ENCODE measurements around the gene ITGAD.
A peak's percentile ranks its signal among the peaks of the same experiment; 100 is the strongest.
"Not testable (repeated sequence)": the region's sequence is repeated elsewhere in the genome, so short reads cannot be mapped to it uniquely, and the experiment has no call there.

ITGAD gene

GRCh38 chr16:31404353-31405064 lies 11.4 kb downstream of the ITGAD start:
- DNase-seq, result no peak

GRCh38 chr16:31407406-31407805 lies 14.3 kb downstream of the ITGAD start:
- DNase-seq, result no peak

GRCh38 chr16:31409433-31409832 lies 16.3 kb downstream of the ITGAD start:
- no peak for DNase-seq

GRCh38 chr16:31410082-31410481 lies 16.9 kb downstream of the ITGAD start:
- DNase-seq, result no peak

GRCh38 chr16:31411024-31411844 lies 18.1 kb downstream of the ITGAD start:
- DNase-seq, result no peak

GRCh38 chr16:31412750-31413149 lies 19.6 kb downstream of the ITGAD start:
- DNase-seq, result no peak

- no peak for DNase-seq
These were observed 20.2 kb downstream of the ITGAD start for GRCh38 chr16:31413381-31413780.

GRCh38 chr16:31413943-31414342 lies 20.8 kb downstream of the ITGAD start:
- DNase-seq, result no peak

GRCh38 chr16:31414706-31415105 lies 21.6 kb downstream of the ITGAD start:
- DNase-seq, result no peak

- no peak for DNase-seq
These were observed 23.2 kb downstream of the ITGAD start for GRCh38 chr16:31416371-31416770.

- not testable (repeated sequence) for DNase-seq
These were observed 23.9 kb downstream of the ITGAD start for GRCh38 chr16:31417036-31417435.

GRCh38 chr16:31417916-31418315 lies 24.8 kb downstream of the ITGAD start:
- no peak for DNase-seq

GRCh38 chr16:31420037-31420436 lies 26.9 kb downstream of the ITGAD start:
- no peak for DNase-seq

GRCh38 chr16:31421587-31421986 lies 28.5 kb downstream of the ITGAD start:
- no peak for DNase-seq

- DNase-seq, result no peak
These were observed 30.1 kb downstream of the ITGAD start for GRCh38 chr16:31423241-31423640.

- no peak for DNase-seq
These were observed 30.7 kb downstream of the ITGAD start for GRCh38 chr16:31423801-31424200.

GRCh38 chr16:31427441-31428278 lies 34.5 kb downstream of the ITGAD start:
- DNase-seq, result peak; percentile 67

GRCh38 chr16:31428279-31428597 lies 35.1 kb downstream of the ITGAD start, which contains the start of gene COX6A2:
Gene COX6A2 (minus strand): TSS chr16:31428360. CDS start chr16:31428325, 35 bp downstream.
- DNase-seq, result no peak

- no peak for DNase-seq
These were observed 35.6 kb downstream of the ITGAD start for GRCh38 chr16:31428638-31429247.

GRCh38 chr16:31429314-31429713 lies 36.2 kb downstream of the ITGAD start:
- no peak for DNase-seq

- DNase-seq, result no peak
These were observed 36.7 kb downstream of the ITGAD start for GRCh38 chr16:31429796-31430195.

- no peak for DNase-seq
These were observed 37.4 kb downstream of the ITGAD start for GRCh38 chr16:31430380-31431052.

All from activated CD4-positive, CD25-positive, alpha-beta regulatory T cell treated with anti-CD3 and anti-CD28 coated beads, Interleukin-2, amount 50 U/mL, for 72 hours (primary cell).